Ovary (tissue), 3 donors: Measurements from ENCODE around the gene BACH1.

Experiments used
- EP300 ChIP-seq: sonication (generic); formaldehyde crosslinking; IDR thresholded peaks from one replicate; pipeline ENCODE4 v1.6.1; 2017; ENCODE audit warnings: antibody characterized with exemption
- POLR2A ChIP-seq: fragments of 450-650 bp; IDR thresholded peaks from one replicate; pipeline ENCODE4 v1.6.1; 2017; ENCODE audit warnings: antibody characterized with exemption, mild to moderate bottlenecking, moderate library complexity
- TF ChIP-seq, protein P1 (sequence below), 3 donors: fragments of 450-650 bp in 2 of 3; fragments of 200-600 bp in 1 of 3; IDR thresholded peaks; one replicate each; pipeline versions ENCODE4 v1.5.1 to v1.8.0; 2016 to 2022; ENCODE audit warnings: antibody characterized with exemption in 3 of 3, mild to moderate bottlenecking in 1 of 3
- donor health status: DM: no; HTN: no; CAD: no.

DNA sequence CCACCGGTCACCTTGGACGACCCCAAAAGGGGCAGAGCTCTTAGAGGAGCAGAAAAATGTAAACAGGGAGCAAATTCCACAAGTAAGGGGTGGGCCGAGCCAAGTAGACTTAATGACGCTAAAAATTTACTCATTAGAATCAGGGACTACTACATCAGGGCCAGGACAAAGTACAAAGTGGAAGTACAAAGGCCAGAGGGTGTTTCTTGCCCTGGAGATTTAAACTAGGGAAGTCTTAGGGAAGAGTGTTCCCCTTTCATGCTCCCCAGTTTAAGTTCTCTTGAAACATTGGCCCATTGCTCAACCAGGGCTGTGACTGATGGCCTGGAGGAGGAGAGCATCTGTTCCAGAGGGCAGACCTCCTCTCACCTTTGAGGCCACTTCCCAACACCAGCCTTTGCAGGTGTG, 48.6 kb downstream of the BACH1 start:
- TF ChIP-seq, protein P1, sequence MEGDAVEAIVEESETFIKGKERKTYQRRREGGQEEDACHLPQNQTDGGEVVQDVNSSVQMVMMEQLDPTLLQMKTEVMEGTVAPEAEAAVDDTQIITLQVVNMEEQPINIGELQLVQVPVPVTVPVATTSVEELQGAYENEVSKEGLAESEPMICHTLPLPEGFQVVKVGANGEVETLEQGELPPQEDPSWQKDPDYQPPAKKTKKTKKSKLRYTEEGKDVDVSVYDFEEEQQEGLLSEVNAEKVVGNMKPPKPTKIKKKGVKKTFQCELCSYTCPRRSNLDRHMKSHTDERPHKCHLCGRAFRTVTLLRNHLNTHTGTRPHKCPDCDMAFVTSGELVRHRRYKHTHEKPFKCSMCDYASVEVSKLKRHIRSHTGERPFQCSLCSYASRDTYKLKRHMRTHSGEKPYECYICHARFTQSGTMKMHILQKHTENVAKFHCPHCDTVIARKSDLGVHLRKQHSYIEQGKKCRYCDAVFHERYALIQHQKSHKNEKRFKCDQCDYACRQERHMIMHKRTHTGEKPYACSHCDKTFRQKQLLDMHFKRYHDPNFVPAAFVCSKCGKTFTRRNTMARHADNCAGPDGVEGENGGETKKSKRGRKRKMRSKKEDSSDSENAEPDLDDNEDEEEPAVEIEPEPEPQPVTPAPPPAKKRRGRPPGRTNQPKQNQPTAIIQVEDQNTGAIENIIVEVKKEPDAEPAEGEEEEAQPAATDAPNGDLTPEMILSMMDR (IDR thresholded peaks at IDR 0.05): no peak
- TF ChIP-seq EP300 (no peak), POLR2A (no peak)
